ENCODE data around the gene KNSTRN. TPM values are rescaled to one million over a fixed set of nuclear protein-coding genes. Genes with fewer than 3 reads are reported as not detected.

The KNSTRN gene
- total and polyA plus RNA-seq, 2 of the 13 experiments (the other 11 are each of a cell fraction or from before 2014, with no cell fraction given): 20.3 to 62.3 TPM

- peak; percentile 95 for TF ChIP-seq ZBTB43 (CRISPR knock-in tag; conservative IDR thresholded peaks at IDR 0.05)
- peak; percentile 70 for TF ChIP-seq ONECUT2 (CRISPR knock-in tag; IDR thresholded peaks at IDR 0.05)
- peak; percentile 96; the same call in 1 of the 2 replicates for TF ChIP-seq E2F2 (CRISPR knock-in tag; IDR thresholded peaks at IDR 0.05; ENCODE audit: borderline replicate concordance)
- peak; percentile 54; the same call in 1 of the 2 replicates for TF ChIP-seq TFAP4 (IDR thresholded peaks at IDR 0.05; ENCODE audit: borderline replicate concordance, low read depth)
- TF ChIP-seq ZNF546 (CRISPR knock-in tag; conservative IDR thresholded peaks at IDR 0.05): peak; percentile 98
- TF ChIP-seq ZNF607 (CRISPR knock-in tag; IDR thresholded peaks at IDR 0.05; ENCODE audit: borderline replicate concordance): peak; percentile 96
- TF ChIP-seq NFRKB (IDR thresholded peaks at IDR 0.05): no peak
- peak; percentile 95 for TF ChIP-seq ZNF879 (CRISPR knock-in tag; IDR thresholded peaks at IDR 0.05)
- no peak for TF ChIP-seq THYN1 (CRISPR knock-in tag; IDR thresholded peaks at IDR 0.05; ENCODE audit: borderline replicate concordance, low read depth)
- TF ChIP-seq SOX6 (IDR thresholded peaks at IDR 0.05): no peak
- peak; percentile 51; the same call in 1 of the 2 replicates for TF ChIP-seq SOX6 (CRISPR knock-in tag; IDR thresholded peaks at IDR 0.05)
- no peak for TF ChIP-seq MATR3 (CRISPR knock-in tag; IDR thresholded peaks at IDR 0.05)
- no peak for TF ChIP-seq SNRNP70 (IDR thresholded peaks at IDR 0.05; ENCODE audit: low read depth, low read length)
- TF ChIP-seq ZNF337 (CRISPR knock-in tag; IDR thresholded peaks at IDR 0.05; ENCODE audit: borderline replicate concordance, low read depth): no peak
- TF ChIP-seq ZNF639 (CRISPR knock-in tag; conservative IDR thresholded peaks at IDR 0.05): peak; percentile 92
- TF ChIP-seq ZFP91 (CRISPR knock-in tag; IDR thresholded peaks at IDR 0.05; ENCODE audit: borderline replicate concordance): peak; percentile 79; the same call in 1 of the 2 replicates
- TF ChIP-seq KMT2B (CRISPR knock-in tag; IDR thresholded peaks at IDR 0.05): peak; percentile 86
- no peak for TF ChIP-seq SIX1 (CRISPR knock-in tag; IDR thresholded peaks at IDR 0.05; ENCODE audit: borderline replicate concordance)
- no peak for TF ChIP-seq ZNF354B (CRISPR knock-in tag; IDR thresholded peaks at IDR 0.05)
- peak; percentile 83 for TF ChIP-seq KMT2A (CRISPR knock-in tag; IDR thresholded peaks at IDR 0.05)
Observed at GRCh38 chr15:40367686-40368611, 14.6 kb upstream of the KNSTRN start (continued).
